Brain microvascular endothelial cell (primary cell): ENCODE measurements around the gene ZFP30.
"Not testable (repeated sequence)": the region's sequence is repeated elsewhere in the genome, so short reads cannot be mapped to it uniquely, and the experiment has no call there.

Source experiments
- DNase-seq: peaks from one replicate; pipeline ENCODE4 v3.0.0-alpha.2; 2020
- H3K27ac ChIP-seq: fragments of 250-450 bp; sonication (Bioruptor Pico); 2 replicates; pipeline ENCODE4 v1.5.1; 2020; ENCODE audit warnings: mild to moderate bottlenecking, moderate library complexity
- H3K27me3 ChIP-seq: fragments of 250-450 bp; sonication (Bioruptor Pico); replicated peaks from 2 replicates; pipeline ENCODE4 v1.5.1; 2020; ENCODE audit warnings: mild to moderate bottlenecking
- H3K36me3 ChIP-seq: fragments of 250-450 bp; sonication (Bioruptor Pico); replicated peaks from 2 replicates; pipeline ENCODE4 v1.5.1; 2020; ENCODE audit warnings: mild to moderate bottlenecking
- H3K4me3 ChIP-seq: 2 replicates; pipeline ENCODE4 v1.5.1; 2011; ENCODE audit warnings: low read depth, mild to moderate bottlenecking, control low read depth, low read length, moderate library complexity
- in situ Hi-C: cut with HindIII; loops from 2 replicates; pipeline ENCODE4 v1.10.0; 2017; ENCODE audit warnings: low sequenced_read_pairs, low pct_ligation_motif_present
- TF ChIP-seq, protein P1 (sequence below): IDR thresholded peaks from 2 replicates; pipeline ENCODE4 v1.5.1; 2011; ENCODE audit warnings: low read depth, mild to moderate bottlenecking, moderate library complexity, low read length, control low read depth, inconsistent platforms; ENCODE audit errors: missing control alignments

Gene ZFP30

DNA sequence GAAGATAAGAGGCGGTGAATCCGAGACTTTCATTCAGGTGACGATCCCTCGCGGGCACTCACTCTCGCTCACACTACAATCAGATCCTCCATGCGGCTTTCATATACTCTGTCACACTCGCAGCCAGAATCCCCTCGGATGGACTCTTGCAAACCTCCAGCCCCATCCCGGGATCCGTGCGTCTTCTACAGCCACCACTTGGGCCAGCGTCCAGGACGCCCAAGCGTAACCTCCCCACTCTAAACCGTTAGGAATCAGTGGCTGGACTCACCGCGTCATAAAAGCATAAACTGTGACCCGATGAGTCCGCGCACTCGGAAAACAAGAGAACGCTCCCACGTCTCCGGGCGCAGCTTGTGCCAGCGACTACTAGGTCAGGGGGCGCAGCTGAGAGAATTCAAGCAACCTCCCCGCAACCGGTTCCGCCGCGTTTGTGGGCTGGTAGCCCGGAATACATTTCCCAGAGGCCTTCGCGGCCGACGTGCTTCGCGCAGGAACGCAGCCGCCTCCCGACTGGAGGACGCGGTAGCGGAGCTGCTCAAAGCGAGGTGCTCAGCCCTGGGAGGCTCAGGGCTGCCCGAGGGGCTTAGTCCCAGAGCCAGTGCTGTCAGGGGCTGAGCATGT lies 36.7 kb upstream of the ZFP30 start:
- peak overlapping the region; percentile 61 for H3K27ac ChIP-seq
- in situ Hi-C loops = no loop called here

DNA sequence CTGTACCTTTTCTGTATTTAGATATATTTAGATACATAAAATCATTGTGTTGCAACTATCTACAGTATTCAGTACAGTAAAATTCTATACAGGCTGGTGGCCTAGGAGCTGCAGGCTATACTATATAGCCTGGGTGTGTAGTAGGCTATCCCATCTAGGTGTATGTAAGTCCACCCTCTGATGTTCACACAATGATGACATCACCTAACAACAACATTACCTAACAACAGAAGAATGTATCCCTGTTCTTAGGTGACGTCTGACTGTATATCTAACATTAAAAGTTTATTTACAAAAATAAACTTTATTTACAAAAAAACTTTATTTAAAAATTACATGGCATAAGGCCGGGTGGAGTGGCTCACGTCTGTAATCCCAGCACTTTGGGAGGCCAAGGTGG lies 28.3 kb upstream of the ZFP30 start:
- DNase-seq = no peak
- Histone ChIP-seq H3K36me3 (no peaks in the 10 kb centered on the region), H3K4me3 (no peak overlapping the region), H3K27ac (no peak overlapping the region), H3K27me3 (no peaks in the 10 kb centered on the region)
- TF ChIP-seq, protein P1, sequence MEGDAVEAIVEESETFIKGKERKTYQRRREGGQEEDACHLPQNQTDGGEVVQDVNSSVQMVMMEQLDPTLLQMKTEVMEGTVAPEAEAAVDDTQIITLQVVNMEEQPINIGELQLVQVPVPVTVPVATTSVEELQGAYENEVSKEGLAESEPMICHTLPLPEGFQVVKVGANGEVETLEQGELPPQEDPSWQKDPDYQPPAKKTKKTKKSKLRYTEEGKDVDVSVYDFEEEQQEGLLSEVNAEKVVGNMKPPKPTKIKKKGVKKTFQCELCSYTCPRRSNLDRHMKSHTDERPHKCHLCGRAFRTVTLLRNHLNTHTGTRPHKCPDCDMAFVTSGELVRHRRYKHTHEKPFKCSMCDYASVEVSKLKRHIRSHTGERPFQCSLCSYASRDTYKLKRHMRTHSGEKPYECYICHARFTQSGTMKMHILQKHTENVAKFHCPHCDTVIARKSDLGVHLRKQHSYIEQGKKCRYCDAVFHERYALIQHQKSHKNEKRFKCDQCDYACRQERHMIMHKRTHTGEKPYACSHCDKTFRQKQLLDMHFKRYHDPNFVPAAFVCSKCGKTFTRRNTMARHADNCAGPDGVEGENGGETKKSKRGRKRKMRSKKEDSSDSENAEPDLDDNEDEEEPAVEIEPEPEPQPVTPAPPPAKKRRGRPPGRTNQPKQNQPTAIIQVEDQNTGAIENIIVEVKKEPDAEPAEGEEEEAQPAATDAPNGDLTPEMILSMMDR = no peak
- in situ Hi-C loops = no loop called here

More for the DNA sequence above, 36.7 kb upstream of the ZFP30 start:
- Histone ChIP-seq H3K4me3 (peak overlapping the region; percentile 70), H3K36me3 (no peaks in the 10 kb centered on the region), H3K27me3 (no peaks in the 10 kb centered on the region)
- TF ChIP-seq, protein P1 = peak; percentile 16
- DNase-seq = peak; percentile 83

DNA sequence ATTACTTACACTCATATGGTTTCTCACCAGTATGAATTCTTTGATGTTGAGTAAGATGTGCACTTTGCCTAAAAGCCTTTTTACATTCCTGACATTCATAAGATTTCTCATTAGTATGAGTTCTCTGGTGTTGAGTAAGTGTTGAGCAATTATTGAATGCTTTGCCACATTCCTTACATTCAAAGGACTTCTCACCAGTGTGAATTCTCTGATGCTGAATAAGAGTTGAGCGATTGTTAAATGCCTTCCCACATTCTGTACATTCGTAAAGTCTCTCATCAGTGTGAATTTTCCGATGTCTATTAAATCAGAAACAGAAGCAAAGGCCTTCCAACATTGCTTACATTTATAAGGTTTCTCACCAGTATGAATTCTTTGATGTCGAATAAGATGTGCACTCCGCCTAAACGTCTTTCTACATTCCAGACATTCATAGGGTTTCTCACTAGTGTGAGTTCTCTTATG lies 14.2 kb upstream of the ZFP30 start:
- in situ Hi-C loops = no loop called here
- Histone ChIP-seq H3K27ac (no peak overlapping the region), H3K4me3 (no peak overlapping the region), H3K36me3 (no peaks in the 10 kb centered on the region), H3K27me3 (no peaks in the 10 kb centered on the region)
- no peak for DNase-seq
- TF ChIP-seq, protein P1 = no peak

- in situ Hi-C loops, H3K27me3 ChIP-seq, H3K27ac ChIP-seq, H3K4me3 ChIP-seq, H3K36me3 ChIP-seq, DNase-seq: not testable (repeated sequence)
Measured at GRCh38 chr19:37657157-37657556, 1.9 kb upstream of the ZFP30 start.

DNA sequence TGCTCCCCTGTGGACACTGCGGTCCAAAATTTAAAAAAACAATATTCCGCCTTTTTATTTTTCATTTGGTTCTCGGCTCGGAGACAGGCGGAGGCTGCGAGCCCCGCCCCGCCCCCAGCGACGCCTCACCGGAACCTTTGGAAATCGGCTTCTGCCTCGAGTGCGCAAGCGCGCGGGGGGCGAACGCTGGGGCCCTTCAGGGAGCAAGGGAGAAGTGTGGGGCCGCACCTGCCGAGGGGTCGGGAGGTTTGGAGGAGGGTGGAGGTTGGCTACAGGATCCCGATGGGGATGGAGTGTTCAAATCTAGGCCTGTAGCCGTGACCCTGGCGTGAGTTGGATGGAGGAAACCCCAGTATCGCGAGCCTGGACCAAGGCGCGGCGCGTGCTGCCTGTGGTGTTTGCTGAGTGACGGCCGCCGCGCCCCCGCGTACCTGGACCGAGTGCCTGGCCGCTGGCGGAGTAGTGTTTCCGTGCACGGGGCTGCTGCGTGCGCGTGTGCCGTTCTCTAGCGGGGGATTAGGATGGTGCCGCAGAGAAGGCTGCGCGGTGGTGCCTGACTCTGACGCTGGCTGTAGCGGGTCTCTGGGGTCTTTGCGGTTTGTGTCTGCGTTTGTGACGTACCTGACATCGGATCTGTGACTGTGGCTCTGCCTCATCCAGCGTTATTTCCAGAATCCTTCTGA lies 565 bp upstream of the ZFP30 start:
- DNase-seq = peak; percentile 69
- TF ChIP-seq, protein P1 = no peak
- H3K27me3 ChIP-seq = no peaks in the 10 kb centered on the region
- peak overlapping the region; percentile 85 for H3K4me3 ChIP-seq
- in situ Hi-C loops = no loop called here
- peak overlapping the region; percentile 56 for H3K27ac ChIP-seq
- H3K36me3 ChIP-seq = no peaks in the 10 kb centered on the region

DNA sequence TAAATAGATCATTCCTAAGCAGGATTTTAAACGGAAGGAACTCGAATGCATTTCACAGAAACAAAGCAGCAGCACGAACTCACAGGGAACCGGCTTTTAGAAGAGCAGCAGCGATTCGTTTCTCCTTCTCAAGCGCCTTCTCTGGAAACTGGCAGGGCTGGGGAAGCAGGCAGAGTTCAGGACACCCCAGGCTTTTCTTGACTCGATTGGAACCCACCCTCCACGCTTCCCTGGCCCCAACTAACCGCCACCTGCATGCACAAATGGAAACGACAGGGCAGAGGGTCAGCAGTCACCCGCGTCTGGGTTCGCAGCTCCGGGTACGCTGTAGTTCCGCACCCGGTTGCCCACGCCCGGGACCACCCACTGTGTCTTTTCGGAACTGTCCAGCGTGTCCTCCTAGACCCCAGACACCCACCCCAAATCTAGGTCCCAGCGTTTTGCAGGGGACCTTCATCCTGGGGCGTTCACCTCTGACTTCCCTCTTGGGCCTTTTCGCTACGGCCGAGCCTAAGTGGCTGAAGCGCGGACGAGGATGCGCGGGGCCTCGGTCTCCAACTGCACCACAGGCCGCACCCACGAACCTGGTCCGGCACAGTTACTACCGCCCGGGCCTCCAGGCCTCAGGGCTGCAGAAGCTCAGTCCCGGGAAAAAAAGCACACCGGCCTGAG lies 500 bp downstream of the ZFP30 start:
- peak overlapping the region; percentile 85 for H3K4me3 ChIP-seq
- DNase-seq = peak; percentile 14
- in situ Hi-C loops = no loop called here

More for the DNA sequence above, 500 bp downstream of the ZFP30 start:
- Histone ChIP-seq H3K36me3 (no peaks in the 10 kb centered on the region), H3K27me3 (no peaks in the 10 kb centered on the region), H3K27ac (peak overlapping the region; percentile 56)
- TF ChIP-seq, protein P1 = no peak
